GM19455 (cell line): ENCODE results near the gene LOC101059915.
"Not testable (repeated sequence)": the region's sequence is repeated elsewhere in the genome, so short reads cannot be mapped to it uniquely, and the experiment has no call there.

Experiments
- ATAC-seq: cut with Tn5 transposase; IDR thresholded peaks from one replicate; pipeline ENCODE4 v1.9.1; 2021; ENCODE audit not compliant: unreplicated experiment

LOC101059915 gene

GRCh38 chrX:71638409-71638808 lies 28.9 kb upstream of the LOC101059915 start:
- ATAC-seq: no peak

- ATAC-seq: no peak
Observed at GRCh38 chrX:71640002-71640401, 27.3 kb upstream of the LOC101059915 start.

- not testable (repeated sequence) for ATAC-seq
Observed at GRCh38 chrX:71644406-71644805, 22.9 kb upstream of the LOC101059915 start.

GRCh38 chrX:71650333-71650969 lies 16.9 kb upstream of the LOC101059915 start:
- ATAC-seq: no peak

GRCh38 chrX:71652405-71652804 lies 14.9 kb upstream of the LOC101059915 start:
- ATAC-seq: no peak

GRCh38 chrX:71653344-71653743 lies 14.0 kb upstream of the LOC101059915 start:
- ATAC-seq: no peak

GRCh38 chrX:71657267-71657666 lies 10.1 kb upstream of the LOC101059915 start:
- no peak for ATAC-seq

- ATAC-seq: no peak
Observed at GRCh38 chrX:71659342-71659741, 8.0 kb upstream of the LOC101059915 start.

- no peak for ATAC-seq
Observed at GRCh38 chrX:71659959-71660358, 7.4 kb upstream of the LOC101059915 start.

GRCh38 chrX:71660562-71661416 lies 6.6 kb upstream of the LOC101059915 start:
- no peak for ATAC-seq

- no peak for ATAC-seq
Observed at GRCh38 chrX:71661919-71662318, 5.4 kb upstream of the LOC101059915 start.

GRCh38 chrX:71662654-71663053 lies 4.7 kb upstream of the LOC101059915 start:
- ATAC-seq: not testable (repeated sequence)

- not testable (repeated sequence) for ATAC-seq
Observed at GRCh38 chrX:71663238-71663637, 4.1 kb upstream of the LOC101059915 start.

- ATAC-seq: not testable (repeated sequence)
Observed at GRCh38 chrX:71664202-71664601, 3.1 kb upstream of the LOC101059915 start.

GRCh38 chrX:71664889-71665491 lies 2.4 kb upstream of the LOC101059915 start:
- no peak for ATAC-seq

- no peak for ATAC-seq
Observed at GRCh38 chrX:71665747-71666146, 1.6 kb upstream of the LOC101059915 start.

GRCh38 chrX:71666240-71667223 lies 814 bp upstream of the LOC101059915 start:
- no peak for ATAC-seq

- no peak for ATAC-seq
Observed at GRCh38 chrX:71668248-71668595, 876 bp downstream of the LOC101059915 start.

- no peak for ATAC-seq
Observed at GRCh38 chrX:71669492-71669891, 2.1 kb downstream of the LOC101059915 start.

GRCh38 chrX:71669947-71670346 lies 2.6 kb downstream of the LOC101059915 start:
- ATAC-seq: peak; percentile 71
